K562 (cell line): ENCODE results near the gene UVRAG. TPM values are rescaled to one million over a fixed set of nuclear protein-coding genes. Genes with fewer than 3 reads are reported as not detected.

Experiments
- ATAC-seq: fragments of 200-7000 bp; cut with Tn5 transposase; 3 replicates; pipeline ENCODE4 v1.9.1; 2020; ENCODE audit warnings: moderate library complexity
- BruUV-seq: library from RNA; stranded (reverse); fragments of 400-500 nt; replicated peaks from 2 replicates; lab custom pipeline; 2021; lab: Mats Ljungman, UMichigan
- CTCF ChIA-PET: fragments of 300-600 bp; formaldehyde crosslinking; extraction: SDS; loops from one replicate; lab custom pipeline; 2021; ENCODE audit warnings: low intra/inter-chr PET ratio; lab: Yijun Ruan, JAX
- POLR2A ChIA-PET: fragments of 300-600, 350-650 bp; sonication (Branson Sonifier 250); formaldehyde crosslinking; extraction: SDS; loops from one replicate; lab custom pipeline; 2021; ENCODE audit warnings: antibody characterized with exemption, inconsistent platforms; lab: Yijun Ruan, JAX
- DNase-seq, 4 experiments: peaks; one replicate each; pipeline versions ENCODE4 v3.0.0 to v3.0.0-alpha.2; 2011 to 2018; ENCODE audit warnings: low spot score in 3 of 4, mixed read lengths in 3 of 4; ENCODE audit errors: extremely low read depth in 1 of 4
- FAIRE-seq: peaks from 2 replicates; lab custom pipeline; 2011; peaks lifted over from hg19 to GRCh38; lab: Jason Lieb, UNC
- H2AFZ ChIP-seq: 2 replicates; pipeline ENCODE4 v1.6.0; 2011; ENCODE audit warnings: low read depth, low read length, control low read depth, inconsistent platforms
- H3K27ac ChIP-seq: fragments of 200-600 bp; 3 replicates; pipeline ENCODE4 v1.8.0; 2011; ENCODE audit warnings: low read depth, mild to moderate bottlenecking, control low read depth, inconsistent platforms, low read length, moderate library complexity, mixed read lengths; ENCODE audit errors: extremely low read depth
- H3K27me3 ChIP-seq, 2 experiments: fragments of 300-600 bp in 1 of 2; 2 replicates in 1 of 2; 3 replicates in 1 of 2; pipeline versions ENCODE4 v1.6.0 to v1.8.0; 2011; ENCODE audit warnings: inconsistent platforms in 2 of 2, low read length in 2 of 2, mild to moderate bottlenecking in 1 of 2, mixed read lengths in 1 of 2, moderate library complexity in 1 of 2; ENCODE audit not compliant: control insufficient read depth in 2 of 2, insufficient read depth in 2 of 2
- H3K36me3 ChIP-seq: fragments of 300-600 bp; 3 replicates; pipeline ENCODE4 v1.8.0; 2011; ENCODE audit warnings: mild to moderate bottlenecking, low read length, inconsistent platforms; ENCODE audit not compliant: control insufficient read depth, insufficient read depth
- H3K4me1 ChIP-seq, 2 experiments: fragments of 200-600 bp in 1 of 2; replicated peaks in 1 of 2; 2 replicates in 1 of 2; 3 replicates in 1 of 2; pipeline versions ENCODE4 v1.5.1 to v1.8.0; 2011; ENCODE audit warnings: inconsistent platforms in 2 of 2, low read length in 2 of 2, mild to moderate bottlenecking in 1 of 2, mixed read lengths in 1 of 2, moderate library complexity in 1 of 2; ENCODE audit not compliant: control insufficient read depth in 2 of 2, insufficient read depth in 2 of 2
- H3K4me2 ChIP-seq: 2 replicates; pipeline ENCODE4 v1.6.1; 2011; ENCODE audit warnings: low read length, control low read depth, inconsistent platforms, mixed read lengths; ENCODE audit not compliant: insufficient read depth
- H3K4me3 ChIP-seq: fragments of 200-600 bp; sonication (generic), shearing (Covaris generic); 2 replicates; pipeline ENCODE4 v1.5.1; 2016; ENCODE audit warnings: control low read depth, inconsistent platforms
- H3K79me2 ChIP-seq: fragments of 200-600 bp; 3 replicates; pipeline ENCODE4 v1.8.0; 2011; ENCODE audit warnings: low read length, inconsistent platforms; ENCODE audit not compliant: control insufficient read depth, insufficient read depth
- H3K9ac ChIP-seq, 2 experiments: 2 replicates each; pipeline versions ENCODE4 v1.6.0 to v1.6.1; 2011; ENCODE audit warnings: low read depth in 2 of 2, low read length in 2 of 2, control low read depth in 1 of 2, inconsistent platforms in 1 of 2, mild to moderate bottlenecking in 1 of 2, mixed read lengths in 1 of 2; ENCODE audit not compliant: insufficient read depth in 1 of 2
- H3K9me1 ChIP-seq: one replicate; pipeline ENCODE4 v1.6.0; 2011; ENCODE audit warnings: inconsistent platforms, mild to moderate bottlenecking, low read length, moderate library complexity; ENCODE audit not compliant: control insufficient read depth, insufficient read depth
- H3K9me3 ChIP-seq: replicated peaks from 2 replicates; pipeline ENCODE4 v1.5.1; 2011; ENCODE audit warnings: low read depth, low read length, inconsistent platforms; ENCODE audit not compliant: control insufficient read depth, insufficient read depth
- H4K20me1 ChIP-seq: replicated peaks from 2 replicates; pipeline ENCODE4 v1.6.1; 2011; ENCODE audit warnings: low read length, inconsistent platforms, mixed read lengths; ENCODE audit not compliant: control insufficient read depth, insufficient read depth
- DDX20 ChIP-seq: fragments of 450-650 bp; IDR thresholded peaks from 2 replicates; pipeline ENCODE4 v1.6.1; 2016; ENCODE audit warnings: missing genetic modification characterization, low read depth, mild to moderate bottlenecking, missing compliant biosample characterization, moderate library complexity
- GABPB1 ChIP-seq: sonication (generic); formaldehyde crosslinking; IDR thresholded peaks from 2 replicates; pipeline ENCODE4 v1.8.0; 2022; ENCODE audit warnings: mild to moderate bottlenecking, missing genetic modification reagents
- NFE2 ChIP-seq: IDR thresholded peaks from 2 replicates; pipeline ENCODE4 v1.6.1; 2014; ENCODE audit warnings: antibody characterized with exemption, low read depth
- NFIC ChIP-seq: fragments of 450-650 bp; IDR thresholded peaks from 2 replicates; pipeline ENCODE4 v1.6.1; 2017; ENCODE audit warnings: mild to moderate bottlenecking, inconsistent platforms
- NONO ChIP-seq, 2 experiments: fragments of 200-400 bp in 1 of 2; fragments of 450-650 bp in 1 of 2; formaldehyde crosslinking in 1 of 2; IDR thresholded peaks; 2 replicates each; pipeline ENCODE4 v1.6.1; 2017; ENCODE audit warnings: low read depth in 2 of 2, mild to moderate bottlenecking in 2 of 2, moderate library complexity in 2 of 2, low read length in 1 of 2
- PRDM10 ChIP-seq: fragments of 450-650 bp; IDR thresholded peaks from 2 replicates; pipeline ENCODE4 v1.6.1; 2018; ENCODE audit not compliant: partially characterized antibody
- RBFOX2 ChIP-seq: fragments of 200-400 bp; formaldehyde crosslinking; IDR thresholded peaks from 2 replicates; pipeline ENCODE4 v1.6.1; 2017; ENCODE audit warnings: low read depth, mild to moderate bottlenecking, low read length, moderate library complexity
- SNAPC5 ChIP-seq: fragments of 250-450 bp; sonication (Bioruptor Pico); IDR thresholded peaks from 2 replicates; pipeline ENCODE4 v1.8.0; 2021; ENCODE audit warnings: moderate library complexity, mild to moderate bottlenecking, inconsistent platforms
- ZFP30 ChIP-seq: fragments of 250-450 bp; sonication (Bioruptor Pico); IDR thresholded peaks from 2 replicates; pipeline ENCODE4 v1.8.0; 2022; ENCODE audit warnings: moderate library complexity, mild to moderate bottlenecking, inconsistent platforms, borderline replicate concordance
- ZNF165 ChIP-seq: fragments of 250-450 bp; sonication (Bioruptor Pico); IDR thresholded peaks from 2 replicates; pipeline ENCODE4 v1.4.0; 2020; ENCODE audit warnings: borderline replicate concordance
- ZNF780A ChIP-seq: fragments of 250-450 bp; sonication (Bioruptor Pico); IDR thresholded peaks from 2 replicates; pipeline ENCODE4 v1.5.0; 2021; ENCODE audit warnings: mild to moderate bottlenecking
- WGBS: fragments of 100-300 bp; shearing (Covaris generic); methylation state at CpG from one replicate; pipeline ENCODE4 v1.1.6; 2016; ENCODE audit warnings: low coverage, mixed read lengths; ENCODE audit not compliant: insufficient coverage; ENCODE audit errors: missing lambda C conversion rate; 5-methylcytosine and 5-hydroxymethylcytosine counted together
- in situ Hi-C: fragments of 300-500 bp; cut with MboI; formaldehyde crosslinking; loops from 4 replicates; pipeline ENCODE4 v1.15.0; 2018; ENCODE audit warnings: inconsistent platforms, mixed read lengths
- intact Hi-C: fragments of 100-400 bp; cut with micrococcal nuclease; formaldehyde crosslinking; loops from 2 replicates; pipeline ENCODE4 v1.14.2; 2022
- polyA plus RNA-seq, 8 experiments: library from polyadenylated mRNA; depleted of rRNA in 4 of 8; stranded (reverse) in 5 of 8; unstranded in 3 of 8; fragments of >200 nt; fragmentation: Nextera tagmentation in 2 of 8; fragmentation: Illumina TruSeq in 1 of 8; extraction: Ambion mirVana in 2 of 8; extraction: Trizol in 1 of 8; gene quantifications; 2 replicates each; pipeline versions ENCODE4 v1.2.1 to v1.2.3, GENCODE V29; 2011 to 2014; ENCODE audit warnings: inconsistent platforms in 1 of 8, missing spikeins in 1 of 8
- total RNA-seq, 7 experiments: library from RNA; depleted of rRNA in 6 of 7; stranded (reverse); fragments of >200 nt in 6 of 7; fragmentation: Illumina TruSeq in 2 of 7; extraction: Trizol in 2 of 7; gene quantifications; 2 replicates each; pipeline versions ENCODE4 v1.2.1 to v1.2.3, GENCODE V29; 2011 to 2021; ENCODE audit warnings: low replicate concordance in 1 of 7
- TF ChIP-seq, protein P1 (sequence below): fragments of 450-650 bp; IDR thresholded peaks from 2 replicates; pipeline ENCODE4 v1.6.1; 2018; ENCODE audit warnings: mild to moderate bottlenecking, low read depth; ENCODE audit not compliant: partially characterized antibody
- TF ChIP-seq, protein P2 (sequence below): sonication (generic); IDR thresholded peaks from 2 replicates; pipeline ENCODE4 v1.6.1; 2016

UVRAG gene
- total and polyA plus RNA-seq, 9 of the 15 experiments (the other 6 are each of a cell fraction or from before 2014, with no cell fraction given) = 3.1 to 17.8 (median 12.4) TPM

DNA sequence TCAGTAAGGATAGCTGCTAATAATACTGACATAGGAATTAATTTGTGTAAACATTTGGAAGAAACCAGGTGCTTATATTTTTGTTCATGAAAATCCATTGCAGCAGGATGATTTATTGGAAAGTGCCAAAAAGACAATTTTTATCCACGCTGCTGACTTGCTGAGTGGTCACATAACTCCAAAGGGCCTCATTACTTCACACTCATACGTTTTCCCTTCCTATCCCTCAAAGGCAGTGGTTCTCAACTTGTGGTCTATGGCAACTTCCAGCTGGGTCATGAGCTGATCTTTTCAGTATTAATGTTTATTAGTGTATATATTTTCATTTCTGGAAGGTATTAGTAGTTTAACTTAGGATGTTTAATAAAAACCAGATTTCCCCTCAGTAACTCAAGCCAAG lies 178.1 kb downstream of the UVRAG start:
- POLR2A ChIA-PET = interaction anchor here (1.6 kb wide), 1 partner anchor 21 kb away, joined by 3 read pairs; no protein-coding TSS in a partner anchor
- no peaks in the 10 kb centered on the region for H3K27me3 ChIP-seq
- no peaks in the 10 kb centered on the region for H4K20me1 ChIP-seq
- no peaks in the 10 kb centered on the region for H3K79me2 ChIP-seq
- no peak overlapping the region for H3K27ac ChIP-seq
- ATAC-seq (no peak), DNase-seq (no peak), FAIRE-seq (no peak)
- no peaks in the 10 kb centered on the region; the same call in 2 of the 3 replicates for H3K36me3 ChIP-seq
- no peak overlapping the region for H3K4me3 ChIP-seq
- no peaks in the 10 kb centered on the region for H3K9me3 ChIP-seq
- no peak overlapping the region for H3K4me2 ChIP-seq
- CTCF ChIA-PET = no interaction called here
- H3K9ac ChIP-seq = no peak overlapping the region
- in situ Hi-C loops = no loop called here
- intact Hi-C loops = no loop called here
- 66% methylated on average over 2 of the region's 2 CpGs for WGBS
- BruUV-seq = no TSS peak
- no peaks in the 10 kb centered on the region for H3K9me1 ChIP-seq
- no peak overlapping the region for H2AFZ ChIP-seq
- no peaks in the 10 kb centered on the region for H3K4me1 ChIP-seq
- TF ChIP-seq, protein P1, sequence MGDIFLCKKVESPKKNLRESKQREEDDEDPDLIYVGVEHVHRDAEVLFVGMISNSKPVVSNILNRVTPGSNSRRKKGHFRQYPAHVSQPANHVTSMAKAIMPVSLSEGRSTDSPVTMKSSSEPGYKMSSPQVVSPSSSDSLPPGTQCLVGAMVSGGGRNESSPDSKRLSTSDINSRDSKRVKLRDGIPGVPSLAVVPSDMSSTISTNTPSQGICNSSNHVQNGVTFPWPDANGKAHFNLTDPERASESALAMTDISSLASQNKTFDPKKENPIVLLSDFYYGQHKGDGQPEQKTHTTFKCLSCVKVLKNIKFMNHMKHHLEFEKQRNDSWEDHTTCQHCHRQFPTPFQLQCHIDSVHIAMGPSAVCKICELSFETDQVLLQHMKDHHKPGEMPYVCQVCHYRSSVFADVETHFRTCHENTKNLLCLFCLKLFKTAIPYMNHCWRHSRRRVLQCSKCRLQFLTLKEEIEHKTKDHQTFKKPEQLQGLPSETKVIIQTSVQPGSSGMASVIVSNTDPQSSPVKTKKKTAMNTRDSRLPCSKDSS = no peak
- TF ChIP-seq NFIC (no peak), SNAPC5 (CRISPR knock-in tag) (no peak), GABPB1 (no peak), ZNF165 (CRISPR knock-in tag) (no peak), ZFP30 (no peak), RBFOX2 (no peak), PRDM10 (no peak), NFE2 (no peak), DDX20 (tag) (no peak), ZNF780A (no peak), NONO (IDR thresholded peaks at IDR 0.05; ENCODE audit: low read depth in 2 of 2, low read length in 1 of 2) (no peak)
- TF ChIP-seq, protein P2, sequence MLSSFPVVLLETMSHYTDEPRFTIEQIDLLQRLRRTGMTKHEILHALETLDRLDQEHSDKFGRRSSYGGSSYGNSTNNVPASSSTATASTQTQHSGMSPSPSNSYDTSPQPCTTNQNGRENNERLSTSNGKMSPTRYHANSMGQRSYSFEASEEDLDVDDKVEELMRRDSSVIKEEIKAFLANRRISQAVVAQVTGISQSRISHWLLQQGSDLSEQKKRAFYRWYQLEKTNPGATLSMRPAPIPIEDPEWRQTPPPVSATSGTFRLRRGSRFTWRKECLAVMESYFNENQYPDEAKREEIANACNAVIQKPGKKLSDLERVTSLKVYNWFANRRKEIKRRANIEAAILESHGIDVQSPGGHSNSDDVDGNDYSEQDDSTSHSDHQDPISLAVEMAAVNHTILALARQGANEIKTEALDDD = no peak
